Fibroblast of the conjunctiva (primary cell): Measurements from ENCODE around the gene TBCA.
"Not testable (repeated sequence)": the region's sequence is repeated elsewhere in the genome, so short reads cannot be mapped to it uniquely, and the experiment has no call there.

Source experiments
- DNase-seq: peaks from one replicate; pipeline ENCODE4 v3.0.0-alpha.2; 2010; ENCODE audit warnings: low read depth

TBCA gene

GRCh38 chr5:77709340-77709739 lies 66.8 kb downstream of the TBCA start:
- DNase-seq = no peak

GRCh38 chr5:77707791-77708190 lies 68.3 kb downstream of the TBCA start:
- no peak for DNase-seq

GRCh38 chr5:77699569-77699968 lies 76.6 kb downstream of the TBCA start:
- not testable (repeated sequence) for DNase-seq

DNA sequence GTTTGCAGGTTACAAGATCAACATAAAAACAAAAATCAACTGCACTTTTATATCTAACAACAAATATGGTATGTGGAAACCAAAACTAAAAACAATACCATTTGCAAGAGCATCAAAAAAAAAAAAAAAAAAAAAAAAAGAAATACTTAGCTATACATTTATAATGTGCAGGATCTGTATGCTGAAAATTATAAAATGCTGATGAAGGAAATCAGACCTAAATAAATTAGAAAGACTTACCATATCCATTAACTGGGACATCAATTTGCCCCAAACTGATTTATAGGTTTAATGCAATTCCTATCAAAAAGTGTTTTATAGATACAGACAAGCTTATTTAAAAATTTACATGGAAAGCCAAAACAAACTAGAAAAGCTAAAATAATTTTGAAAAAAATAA lies 77.2 kb downstream of the TBCA start:
- DNase-seq = no peak

DNA sequence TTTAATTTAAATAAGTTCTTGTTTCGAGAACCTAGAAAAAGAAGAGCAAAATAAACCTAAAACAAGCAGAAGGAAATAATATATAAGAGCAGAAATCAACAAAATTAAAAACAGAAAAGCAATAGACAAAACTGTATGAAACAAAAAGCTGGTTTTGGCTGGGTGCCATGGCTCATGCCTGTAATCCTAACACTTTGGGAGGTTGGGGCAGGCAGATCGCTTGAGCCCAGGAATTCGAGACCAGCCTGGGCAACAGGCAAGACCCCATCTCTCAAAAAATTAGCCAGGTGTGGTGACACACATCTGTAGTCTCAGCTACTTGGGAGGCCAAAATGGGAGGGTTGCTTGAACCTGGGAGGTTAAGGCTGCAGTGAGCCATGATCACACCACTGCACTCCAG lies 78.4 kb downstream of the TBCA start:
- DNase-seq = no peak

GRCh38 chr5:77696120-77696519 lies 80.0 kb downstream of the TBCA start:
- DNase-seq = no peak

- DNase-seq = no peak
Measured at GRCh38 chr5:77693913-77694312, 82.2 kb downstream of the TBCA start.

- DNase-seq = no peak
Measured at GRCh38 chr5:77683171-77683732, 92.9 kb downstream of the TBCA start.

- no peak for DNase-seq
Measured at GRCh38 chr5:77670526-77670925, 105.6 kb downstream of the TBCA start.

- DNase-seq = no peak
Measured at GRCh38 chr5:77669677-77670076, 106.5 kb downstream of the TBCA start.

DNA sequence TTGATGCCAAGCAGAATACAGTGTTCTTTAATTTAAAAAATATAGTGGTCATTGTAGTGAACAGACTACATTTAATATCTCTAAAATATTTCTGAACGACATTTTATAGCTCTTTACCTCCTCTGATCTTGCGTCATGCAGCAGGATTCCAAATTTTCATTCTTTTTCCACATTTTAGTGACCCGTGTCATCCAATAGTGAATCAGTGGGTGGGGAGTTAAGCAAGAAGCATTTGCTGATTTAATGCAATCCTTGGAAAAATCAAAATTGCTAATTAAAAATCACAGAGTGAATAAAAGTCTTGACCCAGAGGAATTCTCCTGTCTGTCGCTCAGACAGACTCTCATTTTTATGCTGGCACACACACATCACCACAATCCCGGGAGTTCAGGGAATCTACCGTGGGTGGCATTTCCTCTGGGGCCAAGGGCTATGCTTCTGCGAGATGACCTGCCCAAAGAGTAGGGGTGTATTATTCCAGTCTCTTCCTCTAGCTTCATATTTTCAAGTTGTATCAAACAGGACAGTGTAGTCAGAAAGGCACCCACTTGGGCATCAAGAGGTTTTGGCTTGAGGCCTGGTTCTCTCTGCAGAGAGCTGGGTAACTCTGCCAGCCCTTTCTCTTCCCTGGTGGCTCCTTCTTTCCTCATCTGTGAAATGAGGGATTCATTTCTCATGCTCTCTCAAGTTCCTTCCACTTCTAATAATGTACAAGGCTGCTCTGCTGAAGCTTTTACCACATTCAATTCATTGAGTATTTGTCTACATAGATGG lies 112.9 kb downstream of the TBCA start:
- DNase-seq = no peak

DNA sequence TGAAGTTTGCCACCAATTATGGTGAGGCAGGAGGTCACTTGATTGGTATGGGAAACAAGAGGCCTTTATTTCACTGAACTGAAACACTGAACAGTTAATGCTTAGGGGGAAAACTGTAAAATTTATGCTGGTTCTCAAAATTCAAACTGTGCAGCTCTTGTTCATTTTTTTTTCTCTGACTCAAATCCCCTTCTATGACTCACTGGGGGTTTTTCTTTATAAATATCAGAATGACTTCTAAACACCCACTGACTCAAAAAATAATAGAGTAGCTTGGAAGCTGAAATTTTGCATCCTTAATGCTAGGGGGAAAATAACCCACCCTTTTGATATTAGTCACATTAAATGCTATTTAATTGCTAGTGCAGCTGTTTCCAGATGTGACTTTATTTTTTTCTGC lies 113.5 kb downstream of the TBCA start:
- DNase-seq = no peak

GRCh38 chr5:77658662-77659061 lies 117.5 kb downstream of the TBCA start:
- no peak for DNase-seq

GRCh38 chr5:77651343-77651742 lies 124.8 kb downstream of the TBCA start:
- DNase-seq = no peak

GRCh38 chr5:77650686-77651085 lies 125.5 kb downstream of the TBCA start:
- DNase-seq = no peak

GRCh38 chr5:77649776-77650175 lies 126.4 kb downstream of the TBCA start:
- no peak for DNase-seq

DNA sequence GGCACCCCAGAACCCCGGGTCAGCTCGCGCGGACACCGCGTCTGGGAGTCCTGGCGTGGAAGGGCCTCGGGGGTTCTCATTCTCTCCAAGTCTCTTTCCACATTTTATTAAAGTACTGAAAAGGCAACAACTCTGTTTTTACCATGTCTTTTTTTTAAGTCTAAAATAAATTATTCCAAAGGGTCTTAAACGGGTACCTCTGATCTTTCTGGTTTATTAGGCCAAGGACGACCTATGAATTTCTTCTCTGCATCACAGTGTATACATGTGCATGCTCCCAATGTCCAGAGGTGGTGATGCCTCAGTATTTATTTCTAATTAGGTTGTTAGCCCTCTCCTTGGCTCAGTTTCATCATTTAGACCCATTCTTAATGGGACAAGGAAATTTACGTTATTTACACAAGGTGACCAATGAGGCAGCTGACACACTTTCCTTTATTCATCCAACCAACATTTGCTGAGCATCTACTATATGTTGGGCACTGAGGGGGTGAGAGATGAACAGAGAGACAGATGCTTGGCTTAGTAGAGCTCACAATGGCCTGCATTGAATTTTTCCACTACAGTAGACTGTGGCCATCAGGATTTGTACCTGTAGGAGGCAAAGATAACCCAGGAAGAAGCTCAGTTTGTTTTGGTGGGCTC lies 130.0 kb downstream of the TBCA start:
- no peak for DNase-seq

- no peak for DNase-seq
Measured at GRCh38 chr5:77645158-77645994, 130.8 kb downstream of the TBCA start.

DNA sequence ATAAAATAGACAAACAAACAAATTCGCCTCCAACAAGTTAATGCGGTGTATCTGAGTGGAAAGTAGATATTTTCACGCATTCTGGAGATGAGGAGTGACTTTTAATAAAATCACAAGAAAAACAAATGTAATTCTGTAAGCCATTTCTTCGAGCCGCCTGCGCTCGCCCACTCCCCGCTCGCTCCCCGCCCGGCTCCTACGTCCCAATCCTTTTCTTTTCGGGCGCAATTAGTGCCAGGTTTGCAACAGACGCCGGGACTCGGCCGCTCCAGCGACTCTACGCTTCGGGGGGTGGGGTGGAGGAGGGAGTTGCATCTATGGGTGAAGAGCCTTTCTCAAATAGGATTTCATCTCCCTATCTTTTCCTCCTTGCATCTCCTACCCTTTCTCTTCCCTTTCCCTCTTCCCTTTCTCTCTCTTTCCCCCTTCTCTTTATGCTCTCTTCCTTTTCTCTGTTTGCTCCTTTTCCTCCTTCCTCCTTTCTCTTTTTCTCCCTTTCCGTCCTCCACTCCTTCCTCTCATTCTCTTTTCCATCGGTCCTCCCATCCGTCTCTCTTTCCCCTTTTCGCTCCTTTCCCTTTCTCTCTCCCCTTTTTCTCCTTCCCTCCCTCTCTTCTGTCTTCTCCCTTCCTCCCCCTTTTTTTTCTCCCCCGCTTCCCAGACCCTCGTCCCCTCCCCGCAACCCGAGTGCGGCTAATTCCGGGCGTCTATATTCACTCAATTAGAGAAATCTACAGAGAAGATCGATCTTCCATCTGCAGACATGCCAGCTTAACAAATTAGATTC lies 131.6 kb downstream of the TBCA start:
- DNase-seq = no peak

GRCh38 chr5:77643654-77644370 lies 132.3 kb downstream of the TBCA start:
- no peak for DNase-seq
